Lower leg skin (tissue), 4 donors: ENCODE measurements around the gene KATNA1. TPM values are rescaled to one million over a fixed set of nuclear protein-coding genes. Genes with fewer than 3 reads are reported as not detected.
A peak's percentile ranks its signal among the peaks of the same experiment; 100 is the strongest.

Experiments used
- DNase-seq, 2 donors: peaks; one replicate each; pipeline ENCODE4 v3.0.0-alpha.2; 2019; ENCODE audit warnings: low spot score in 2 of 2
- H3K4me3 ChIP-seq: fragments of 200-600 bp; sonication (generic); 2 replicates; pipeline ENCODE4 v1.5.1; 2017; ENCODE audit warnings: mild to moderate bottlenecking, low read depth; ENCODE audit not compliant: poor library complexity, severe bottlenecking
- POLR2A ChIP-seq, 2 donors: fragments of 450-650 bp; IDR thresholded peaks; one replicate each; pipeline ENCODE4 v1.6.1; 2016 to 2017; ENCODE audit warnings: antibody characterized with exemption in 2 of 2, mild to moderate bottlenecking in 1 of 2, moderate library complexity in 1 of 2
- WGBS, 2 donors: methylation state at CpG; one replicate each; pipeline ENCODE4 v1.1.5; 2018; 5-methylcytosine and 5-hydroxymethylcytosine counted together
- intact Hi-C: fragments of 100-400 bp; cut with DNase I; formaldehyde crosslinking; loops from one replicate; pipeline ENCODE4 v1.15.0; 2023; ENCODE audit warnings: low total_unique reads
- total RNA-seq, 4 donors: library from RNA; depleted of rRNA; stranded (reverse); fragments of >200 nt; gene quantifications; one replicate each; pipeline ENCODE4 v1.1.0, GENCODE V29; 2016
- TF ChIP-seq, protein P1 (sequence below), 3 donors: fragments of 450-650 bp; IDR thresholded peaks; one replicate each; pipeline ENCODE4 v1.5.1; 2016; ENCODE audit warnings: antibody characterized with exemption in 3 of 3, mild to moderate bottlenecking in 3 of 3, moderate library complexity in 2 of 3

KATNA1 gene
- total RNA-seq, 4 donors from 2014 or later: 19.2 to 25.7 (median 23.3) TPM

DNA sequence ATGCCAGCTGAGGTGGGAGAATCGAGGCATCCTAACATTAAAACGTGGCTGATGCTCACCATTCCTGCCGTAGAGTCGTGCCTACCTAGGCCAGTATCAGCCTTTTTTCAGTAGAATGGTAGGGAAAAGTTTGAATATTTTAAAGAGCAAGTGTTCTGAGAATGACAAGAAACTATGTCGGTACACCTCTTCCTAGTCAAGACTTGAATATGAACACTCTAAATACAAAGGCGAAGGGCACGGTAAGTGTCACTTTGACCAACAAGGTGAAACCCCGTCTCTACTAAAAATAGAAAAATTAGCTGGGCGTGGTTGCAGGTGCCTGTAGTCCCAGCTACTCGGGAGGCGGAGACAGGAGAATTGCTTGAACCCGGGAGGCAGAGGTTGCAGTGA lies 81.3 kb downstream of the KATNA1 start:
- peak overlapping the region; percentile 95 for H3K4me3 ChIP-seq
- no peak for DNase-seq
- intact Hi-C loops: no loop called here
- 23 to 25% methylated on average over 12 of the region's 12 CpGs for WGBS, 2 donors
- no peak for TF ChIP-seq POLR2A (IDR thresholded peaks at IDR 0.05)
- TF ChIP-seq, protein P1, sequence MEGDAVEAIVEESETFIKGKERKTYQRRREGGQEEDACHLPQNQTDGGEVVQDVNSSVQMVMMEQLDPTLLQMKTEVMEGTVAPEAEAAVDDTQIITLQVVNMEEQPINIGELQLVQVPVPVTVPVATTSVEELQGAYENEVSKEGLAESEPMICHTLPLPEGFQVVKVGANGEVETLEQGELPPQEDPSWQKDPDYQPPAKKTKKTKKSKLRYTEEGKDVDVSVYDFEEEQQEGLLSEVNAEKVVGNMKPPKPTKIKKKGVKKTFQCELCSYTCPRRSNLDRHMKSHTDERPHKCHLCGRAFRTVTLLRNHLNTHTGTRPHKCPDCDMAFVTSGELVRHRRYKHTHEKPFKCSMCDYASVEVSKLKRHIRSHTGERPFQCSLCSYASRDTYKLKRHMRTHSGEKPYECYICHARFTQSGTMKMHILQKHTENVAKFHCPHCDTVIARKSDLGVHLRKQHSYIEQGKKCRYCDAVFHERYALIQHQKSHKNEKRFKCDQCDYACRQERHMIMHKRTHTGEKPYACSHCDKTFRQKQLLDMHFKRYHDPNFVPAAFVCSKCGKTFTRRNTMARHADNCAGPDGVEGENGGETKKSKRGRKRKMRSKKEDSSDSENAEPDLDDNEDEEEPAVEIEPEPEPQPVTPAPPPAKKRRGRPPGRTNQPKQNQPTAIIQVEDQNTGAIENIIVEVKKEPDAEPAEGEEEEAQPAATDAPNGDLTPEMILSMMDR (IDR thresholded peaks at IDR 0.05): no peak

DNA sequence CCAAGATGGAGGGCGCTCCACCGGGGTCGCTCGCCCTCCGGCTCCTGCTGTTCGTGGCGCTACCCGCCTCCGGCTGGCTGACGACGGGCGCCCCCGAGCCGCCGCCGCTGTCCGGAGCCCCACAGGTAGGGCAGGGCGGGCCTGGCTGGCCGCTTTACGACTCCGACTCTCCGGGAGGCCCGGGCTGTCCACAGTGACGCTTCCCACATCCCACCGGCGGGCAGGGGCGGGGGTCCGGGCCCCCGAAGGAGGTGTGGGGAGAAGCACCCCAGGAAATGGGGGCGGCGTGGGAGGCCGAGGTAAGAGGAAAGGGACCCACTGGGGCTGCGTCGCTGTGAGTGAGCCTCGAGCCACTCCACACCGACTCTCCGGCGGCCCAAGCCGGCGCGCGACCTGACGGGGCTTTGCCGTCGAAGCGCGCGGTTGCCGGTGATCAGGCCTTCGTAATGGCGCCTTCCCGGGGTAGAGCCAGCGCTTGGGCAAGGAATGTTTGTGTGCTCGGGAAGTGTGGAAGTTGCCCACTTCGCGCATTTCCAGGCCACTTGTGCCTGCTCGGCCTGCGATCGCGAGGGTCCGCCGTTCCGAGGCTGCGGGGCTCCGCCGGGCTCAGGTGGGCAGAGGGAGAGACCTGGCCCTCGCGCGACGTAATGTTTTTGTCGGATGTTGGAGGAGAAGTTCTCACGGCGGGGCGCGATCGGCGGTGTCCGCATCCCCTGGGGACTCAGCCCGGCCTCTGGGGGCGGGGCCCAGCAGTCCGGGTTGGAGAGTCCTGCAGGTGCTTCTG lies 81.9 kb downstream of the KATNA1 start:
- TF ChIP-seq, protein P1 (IDR thresholded peaks at IDR 0.05): no peak
- TF ChIP-seq POLR2A (IDR thresholded peaks at IDR 0.05): no peak
- peak; percentile 32 to 91 for DNase-seq
- intact Hi-C loops: no loop called here

DNA sequence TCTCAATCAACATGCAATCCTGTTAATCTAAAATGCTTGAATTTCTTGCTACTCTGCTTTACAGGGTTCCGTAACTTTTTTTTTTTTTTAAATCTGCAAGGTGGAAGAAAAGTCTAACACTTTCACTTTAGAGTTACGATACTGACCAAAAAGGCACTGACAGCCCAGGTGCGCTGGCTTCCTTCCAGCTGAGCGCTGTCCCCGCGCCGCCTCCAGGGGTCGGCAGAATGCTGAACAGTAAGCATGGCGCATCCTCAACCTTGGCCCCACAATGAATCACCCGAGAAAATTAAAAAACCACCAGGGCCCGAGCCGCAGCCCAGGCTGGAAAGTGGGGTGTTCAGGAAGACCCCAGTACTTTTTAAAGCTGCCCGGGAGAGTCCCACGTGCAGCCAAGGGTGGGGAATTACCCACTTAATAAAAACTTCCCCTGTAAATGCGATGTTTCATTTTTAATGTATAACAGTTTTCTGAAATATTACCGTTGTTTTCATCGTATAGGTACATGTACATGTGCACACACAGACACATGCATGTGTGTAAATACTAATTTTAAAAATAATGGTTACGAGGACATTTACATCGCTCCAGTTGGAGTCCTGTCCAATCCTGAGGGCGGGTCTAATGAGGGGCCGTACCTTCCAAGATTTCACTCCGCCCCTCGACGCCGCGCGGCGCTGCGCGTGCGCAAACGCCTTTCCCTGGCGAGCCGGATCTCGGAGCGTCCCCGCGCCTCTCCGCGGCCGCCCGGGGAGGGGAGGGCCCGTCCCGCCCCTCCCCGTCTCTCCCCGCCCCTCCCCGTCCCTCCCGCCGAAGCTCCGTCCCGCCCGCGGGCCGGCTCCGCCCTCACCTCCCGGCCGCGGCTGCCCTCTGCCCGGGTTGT lies 82.7 kb downstream of the KATNA1 start, which contains the start of gene GINM1:
TSS of gene GINM1 (plus strand) at position 849 of the 883 bp plus-strand sequence. CDS start 40 bp downstream, outside the sequence.
- WGBS, 2 donors: 0 to 1% methylated on average over 31 to 36 of the region's 59 CpGs
- peak within 1 kb of the TSS; percentile 95 for H3K4me3 ChIP-seq
- intact Hi-C loops: no loop called here
- TF ChIP-seq, protein P1 (IDR thresholded peaks at IDR 0.05): peak in 1 of 3 donors; percentile 9
- TF ChIP-seq POLR2A (IDR thresholded peaks at IDR 0.05): no peak
- DNase-seq: peak; percentile 93 to 98

More for the DNA sequence above, 81.9 kb downstream of the KATNA1 start:
- 0 to 1% methylated on average over 42 to 64 of the region's 81 CpGs for WGBS, 2 donors
- peak overlapping the region; percentile 95 for H3K4me3 ChIP-seq

DNA sequence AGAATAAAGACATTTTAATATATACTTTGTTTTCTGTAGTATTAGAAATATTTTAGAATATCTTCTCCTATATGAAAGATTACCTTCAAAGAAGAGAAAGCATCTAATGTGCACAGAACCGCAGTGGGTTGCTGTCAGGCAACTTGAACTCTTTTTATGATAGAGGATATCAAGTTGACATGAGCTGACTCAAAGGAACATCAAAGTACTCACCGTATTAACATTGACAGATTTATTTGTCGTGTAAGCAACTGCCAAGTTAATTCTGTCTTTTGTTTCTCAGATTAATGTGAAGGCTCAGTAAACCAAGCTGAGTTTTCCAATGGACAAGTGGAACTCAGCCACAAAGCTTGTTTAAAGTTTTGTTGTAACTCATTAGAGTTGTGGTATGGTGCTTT lies 84.6 kb downstream of the KATNA1 start:
- 42 to 45% methylated on average over 3 of the region's 3 CpGs for WGBS, 2 donors
- TF ChIP-seq, protein P1 (IDR thresholded peaks at IDR 0.05): no peak
- TF ChIP-seq POLR2A (IDR thresholded peaks at IDR 0.05): no peak
- intact Hi-C loops: no loop called here
- DNase-seq: no peak
- H3K4me3 ChIP-seq: no peak overlapping the region

DNA sequence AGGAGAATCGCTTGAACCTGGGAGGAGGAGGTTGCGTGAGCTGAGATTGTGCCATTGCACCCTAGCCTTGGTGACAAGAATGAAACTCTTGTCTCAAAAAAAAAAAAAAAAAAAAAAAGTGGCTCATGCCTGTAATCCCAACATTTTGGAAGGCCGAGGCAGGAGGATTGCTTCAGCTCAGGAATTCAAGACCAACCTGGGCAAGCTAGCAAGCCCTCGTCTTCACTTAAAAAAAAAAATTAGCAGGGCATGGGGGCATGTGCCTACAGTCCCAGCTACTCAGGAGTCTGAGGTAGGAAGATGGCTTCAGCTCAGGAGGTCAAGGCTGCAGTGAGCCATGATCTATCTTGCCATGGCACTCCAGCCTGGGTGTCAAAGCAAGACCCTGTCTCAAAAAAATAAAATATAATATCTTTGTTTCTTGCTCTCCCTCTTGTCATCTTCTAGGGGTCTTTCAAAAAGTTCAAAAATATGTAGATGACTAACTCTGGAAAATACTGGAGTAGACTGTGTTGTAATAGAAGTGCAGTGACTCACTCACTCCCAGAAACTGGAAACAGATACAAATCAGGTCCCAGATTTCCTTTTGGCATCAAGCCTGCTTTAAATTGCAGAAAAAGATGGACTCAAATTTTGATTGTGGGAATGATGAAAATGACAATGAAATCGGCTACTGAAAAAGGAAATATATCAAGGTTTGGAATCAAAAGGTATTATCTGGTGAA lies 85.1 kb downstream of the KATNA1 start:
- H3K4me3 ChIP-seq: no peak overlapping the region
- WGBS, 2 donors: 81 to 87% methylated on average over 5 of the region's 5 CpGs
- no peak for TF ChIP-seq POLR2A (IDR thresholded peaks at IDR 0.05)
- TF ChIP-seq, protein P1 (IDR thresholded peaks at IDR 0.05): no peak
- DNase-seq: no peak
- intact Hi-C loops: no loop called here
